ENCODE results near the gene MT1E. TPM values are rescaled to one million over a fixed set of nuclear protein-coding genes. Genes with fewer than 3 reads are reported as not detected.

MT1E gene
- 100 to 1,000 TPM in 5 of 10 donors, 10 to 100 TPM in 5; 83.3 to 164 (median 97.0) TPM for total RNA-seq
- 100 to 1,000 TPM in 1 of 2 donors, 10 to 100 TPM in 1; 31.9 to 268 TPM for polyA plus RNA-seq
- long read RNA-seq, donor 1, transcript MT1E-201 (3 exons, 704 nt) = major isoform, 6 of 9 reads
- long read RNA-seq, donor 1, partial matches to known transcripts = 0 of 9 reads
- long read RNA-seq, donor 1, other reads (novel, unspliced or antisense) = 3 of 9 reads
- long read RNA-seq, donor 2, transcript MT1E-201 (3 exons, 704 nt) = major isoform, 10 of 16 reads
- long read RNA-seq, donor 2, partial matches to known transcripts = 4 of 16 reads
- long read RNA-seq, donor 2, other reads (novel, unspliced or antisense) = 1 of 16 reads
- long read RNA-seq, donor 3, partial matches to known transcripts = 0 of 2 reads
- long read RNA-seq, donor 3, other reads (novel, unspliced or antisense) = 0 of 2 reads

- peak within 1 kb of the TSS; percentile 76 to 98 (median 93) for H3K27ac ChIP-seq
- peak in 1 of 9 donors; percentile 2 for TF ChIP-seq CTCF (IDR thresholded peaks at IDR 0.05)
- H3K36me3 ChIP-seq = no peaks in the 10 kb centered on the region
- no peaks in the 10 kb centered on the region for H3K9me3 ChIP-seq
- peaks cover 0 to 29% (median 14%) of the 10 kb centered on the region in 9 donors for H3K4me1 ChIP-seq
- peak within 1 kb of the TSS; percentile 26 to 82 (median 67) for H3K4me3 ChIP-seq
- 2% methylated on average over 62 of the region's 62 CpGs for WGBS, 2 donors
- peak; percentile 92 to 96 (median 94) for ATAC-seq
- intact Hi-C loops (cut with DNase I) = loop anchor here in 3 of 10 donors (1.0 to 5.0 kb wide), 4 partner anchors 14 to 57 kb away; partner anchors contain the start of genes MT1X (in 2 of the 3) and MT2A (in 1 of the 3)
- peaks cover 0 to 4% (median 0%) of the 10 kb centered on the region in 7 donors for H3K27me3 ChIP-seq
- peak; percentile 85 to 86 for DNase-seq
These were observed at the start of gene MT1E for GRCh38 chr16:56625140-56625942. MT1E (plus strand) TSS chr16:56625781; CDS start chr16:56625852, 71 bp downstream.

DNA sequence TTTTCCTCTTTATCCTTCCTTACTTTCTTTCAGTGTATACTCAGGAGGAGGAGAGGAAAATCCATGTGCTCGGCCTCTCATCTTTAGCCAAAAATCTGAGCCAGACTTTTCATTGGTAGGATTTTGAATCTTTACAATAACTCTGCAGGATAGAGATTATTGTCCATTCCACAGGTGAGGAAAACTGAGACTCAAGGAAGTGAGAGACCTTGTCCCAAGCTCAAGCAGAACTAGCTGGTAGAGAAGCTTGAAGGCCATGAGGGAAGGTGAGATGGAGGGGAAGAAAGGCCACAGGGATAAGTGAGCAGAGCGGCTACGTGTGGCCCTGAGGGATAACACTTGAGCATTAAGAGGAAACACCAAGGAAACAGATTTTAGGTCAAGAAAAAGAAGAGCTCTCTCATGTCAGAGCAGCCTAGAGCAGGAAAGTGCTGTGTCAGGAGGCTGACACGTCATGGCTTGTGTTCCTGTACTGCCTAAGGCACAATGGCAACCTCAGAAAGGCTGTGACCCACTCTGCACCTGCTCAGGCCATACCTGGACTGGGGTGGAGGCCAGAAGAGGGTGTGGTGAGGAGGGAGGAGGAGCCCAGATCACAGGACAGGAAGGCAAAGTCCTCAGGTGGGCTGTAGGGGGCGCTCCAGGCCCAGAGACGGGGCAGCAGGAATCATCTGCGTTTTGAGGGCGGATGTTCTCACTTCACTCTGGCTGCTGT, 48.8 kb upstream of the MT1E start:
- H3K36me3 ChIP-seq = no peaks in the 10 kb centered on the region
- WGBS, 2 donors = 38 to 44% methylated on average over 8 of the region's 8 CpGs
- peaks cover 0 to 2% (median 0%) of the 10 kb centered on the region in 7 donors for H3K27me3 ChIP-seq

GRCh38 chr16:56577300-56577625, 48.3 kb upstream of the MT1E start:
- peaks cover 0 to 7% (median 0%) of the 10 kb centered on the region in 7 donors for H3K27me3 ChIP-seq
- ATAC-seq = no peak
- no peak for DNase-seq
- no peak overlapping the region for H3K27ac ChIP-seq
- H3K4me3 ChIP-seq = no peak overlapping the region
- no peaks in the 10 kb centered on the region for H3K4me1 ChIP-seq
- no peak for TF ChIP-seq CTCF (IDR thresholded peaks at IDR 0.05)
- 76 to 78% methylated on average over 4 of the region's 4 CpGs for WGBS, 2 donors
- intact Hi-C loops (cut with DNase I) = loop anchor here in 9 of 10 donors (1.0 to 10.0 kb wide), 4 partner anchors 125 to 128 kb away; no protein-coding TSS in a partner anchor
- H3K9me3 ChIP-seq = peaks cover 0 to 11% (median 0%) of the 10 kb centered on the region in 11 donors
- no peaks in the 10 kb centered on the region for H3K36me3 ChIP-seq

More for the DNA sequence above, 48.8 kb upstream of the MT1E start:
- DNase-seq (peak; percentile 59 to 78), ATAC-seq (peak; percentile 43 to 92 (median 88))
- Histone ChIP-seq H3K27ac (no peak overlapping the region), H3K9me3 (peaks cover 0 to 11% (median 0%) of the 10 kb centered on the region in 11 donors), H3K4me3 (no peak overlapping the region), H3K4me1 (no peaks in the 10 kb centered on the region)
- peak; percentile 38 to 86 (median 71) for TF ChIP-seq CTCF (IDR thresholded peaks at IDR 0.05)
- intact Hi-C loops (cut with DNase I) = loop anchor here in 9 of 10 donors (1.0 to 10.0 kb wide), 4 partner anchors 126 to 128 kb away; no protein-coding TSS in a partner anchor
